SK-N-SH treated with all-trans-retinoic acid at 6 μM for 48 hours (cell line): ENCODE data around the gene CHRD.

Source experiments
- ATAC-seq: fragments of 200-7000 bp; cut with Tn5 transposase; 3 replicates; pipeline ENCODE4 v1.9.1; 2020; ENCODE audit warnings: mild to moderate bottlenecking, moderate library complexity
- ARNTL ChIP-seq: fragments of 450-650 bp; formaldehyde crosslinking; IDR thresholded peaks from 2 replicates; pipeline ENCODE4 v1.5.0; 2020; ENCODE audit warnings: low read depth, mild to moderate bottlenecking, moderate library complexity, borderline replicate concordance
- BACH2 ChIP-seq: fragments of 250-450 bp; sonication (Bioruptor Pico); IDR thresholded peaks from 2 replicates; pipeline ENCODE4 v1.9.0; 2021; ENCODE audit warnings: mild to moderate bottlenecking, borderline replicate concordance
- CREB5 ChIP-seq: fragments of 250-450 bp; sonication (Bioruptor Pico); IDR thresholded peaks from 2 replicates; pipeline ENCODE4 v1.5.1; 2020; ENCODE audit warnings: low read depth, mild to moderate bottlenecking, moderate library complexity
- ESRRG ChIP-seq: fragments of 250-450 bp; sonication (Bioruptor Pico); IDR thresholded peaks from 2 replicates; pipeline ENCODE4 v1.6.1; 2021; ENCODE audit warnings: mild to moderate bottlenecking
- GLIS3 ChIP-seq: fragments of 250-450 bp; sonication (Bioruptor Pico); IDR thresholded peaks from 2 replicates; pipeline ENCODE4 v1.5.0; 2020; ENCODE audit warnings: mild to moderate bottlenecking, moderate library complexity
- ISL1 ChIP-seq: fragments of 250-450 bp; sonication (Bioruptor Pico); IDR thresholded peaks from 2 replicates; pipeline ENCODE4 v2.1.2; 2022; ENCODE audit warnings: mild to moderate bottlenecking, moderate library complexity
- OSR1 ChIP-seq: fragments of 250-450 bp; sonication (Bioruptor Pico); IDR thresholded peaks from 2 replicates; pipeline ENCODE4 v1.8.0; 2022; ENCODE audit warnings: moderate library complexity, mild to moderate bottlenecking, inconsistent platforms
- POU6F1 ChIP-seq: fragments of 250-450 bp; sonication (Bioruptor Pico); IDR thresholded peaks from 2 replicates; pipeline ENCODE4 v1.8.0; 2021; ENCODE audit warnings: low read depth, mild to moderate bottlenecking, moderate library complexity, borderline replicate concordance
- SNAI2 ChIP-seq: fragments of 250-450 bp; sonication (Bioruptor Pico); IDR thresholded peaks from 2 replicates; pipeline ENCODE4 v1.5.0; 2020; ENCODE audit warnings: mild to moderate bottlenecking, moderate library complexity
- TCF4 ChIP-seq: fragments of 250-450 bp; sonication (Bioruptor Pico); IDR thresholded peaks from 2 replicates; pipeline ENCODE4 v1.8.0; 2021; ENCODE audit warnings: mild to moderate bottlenecking, moderate library complexity, borderline replicate concordance
- TSHZ2 ChIP-seq: fragments of 250-450 bp; sonication (Bioruptor Pico); IDR thresholded peaks from 2 replicates; pipeline ENCODE4 v1.5.0; 2020; ENCODE audit warnings: mild to moderate bottlenecking, moderate library complexity
- ZC3H10 ChIP-seq: fragments of 250-450 bp; sonication (Bioruptor Pico); IDR thresholded peaks from 2 replicates; pipeline ENCODE4 v1.5.1; 2021; ENCODE audit warnings: mild to moderate bottlenecking, moderate library complexity
- ZFP3 ChIP-seq: fragments of 250-450 bp; sonication (Bioruptor Pico); IDR thresholded peaks from 2 replicates; pipeline ENCODE4 v1.5.0; 2020; ENCODE audit warnings: mild to moderate bottlenecking, moderate library complexity
- ZFP30 ChIP-seq: fragments of 450-650 bp; formaldehyde crosslinking; IDR thresholded peaks from 2 replicates; pipeline ENCODE4 v1.5.0; 2022; ENCODE audit warnings: mild to moderate bottlenecking, moderate library complexity
- ZNF8 ChIP-seq: fragments of 450-650 bp; formaldehyde crosslinking; IDR thresholded peaks from 2 replicates; pipeline ENCODE4 v1.5.0; 2020; ENCODE audit warnings: mild to moderate bottlenecking, moderate library complexity
- TF ChIP-seq, protein P1 (sequence below): fragments of 250-450 bp; sonication (Bioruptor Pico); IDR thresholded peaks from 2 replicates; pipeline ENCODE4 v1.5.1; 2021; ENCODE audit warnings: mild to moderate bottlenecking, moderate library complexity
- TF ChIP-seq, protein P2 (sequence below): fragments of 250-450 bp; sonication (Bioruptor Pico); IDR thresholded peaks from 2 replicates; pipeline ENCODE4 v1.8.0; 2020; ENCODE audit warnings: mild to moderate bottlenecking, moderate library complexity, borderline replicate concordance

CHRD gene

GRCh38 chr3:184423561-184423960, 43.7 kb downstream of the CHRD start:
- TF ChIP-seq GLIS3 (CRISPR knock-in tag) (no peak), POU6F1 (CRISPR knock-in tag) (no peak), ESRRG (CRISPR knock-in tag) (no peak), TSHZ2 (no peak), ZNF8 (CRISPR knock-in tag) (no peak), SNAI2 (CRISPR knock-in tag) (no peak), ZFP3 (CRISPR knock-in tag) (no peak), ZFP30 (CRISPR knock-in tag) (no peak), BACH2 (CRISPR knock-in tag) (no peak)
- no peak for ATAC-seq

DNA sequence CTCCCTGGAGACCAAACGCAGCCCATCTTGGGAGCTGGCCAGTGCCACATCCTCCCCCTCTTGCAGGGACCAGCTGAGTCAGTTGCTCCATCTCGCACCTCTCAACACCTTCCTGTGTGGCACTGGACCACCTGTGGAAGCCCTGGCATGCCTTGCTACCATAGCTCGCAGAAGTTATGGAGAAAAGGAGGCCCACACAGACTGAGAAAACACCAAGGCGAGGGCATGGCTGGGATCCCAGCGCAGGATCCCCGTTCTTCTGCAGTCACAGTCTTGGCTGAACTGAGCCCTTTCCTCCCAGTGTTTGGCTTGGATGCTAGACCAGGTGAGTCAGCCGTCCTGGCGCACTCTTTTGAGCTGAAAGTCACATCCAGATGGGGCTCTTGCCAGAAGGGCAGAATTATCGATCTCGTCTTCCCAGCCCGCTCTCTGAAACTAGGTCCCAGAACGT, 46.9 kb downstream of the CHRD start:
- no peak for TF ChIP-seq ZNF8 (CRISPR knock-in tag)
- no peak for TF ChIP-seq SNAI2 (CRISPR knock-in tag)
- no peak for TF ChIP-seq TCF4 (CRISPR knock-in tag)
- TF ChIP-seq CREB5 (CRISPR knock-in tag): no peak
- no peak for TF ChIP-seq POU6F1 (CRISPR knock-in tag)
- no peak for TF ChIP-seq ZFP3 (CRISPR knock-in tag)
- TF ChIP-seq GLIS3 (CRISPR knock-in tag): no peak
- ATAC-seq: no peak

GRCh38 chr3:184428561-184429175, 48.8 kb downstream of the CHRD start:
- no peak for ATAC-seq
- TF ChIP-seq TCF4 (CRISPR knock-in tag): no peak
- no peak for TF ChIP-seq ZC3H10 (CRISPR knock-in tag)
- TF ChIP-seq ZFP3 (CRISPR knock-in tag): no peak
- TF ChIP-seq ARNTL (CRISPR knock-in tag): no peak
- no peak for TF ChIP-seq ESRRG (CRISPR knock-in tag)
- no peak for TF ChIP-seq OSR1 (CRISPR knock-in tag)
- TF ChIP-seq, protein P1, sequence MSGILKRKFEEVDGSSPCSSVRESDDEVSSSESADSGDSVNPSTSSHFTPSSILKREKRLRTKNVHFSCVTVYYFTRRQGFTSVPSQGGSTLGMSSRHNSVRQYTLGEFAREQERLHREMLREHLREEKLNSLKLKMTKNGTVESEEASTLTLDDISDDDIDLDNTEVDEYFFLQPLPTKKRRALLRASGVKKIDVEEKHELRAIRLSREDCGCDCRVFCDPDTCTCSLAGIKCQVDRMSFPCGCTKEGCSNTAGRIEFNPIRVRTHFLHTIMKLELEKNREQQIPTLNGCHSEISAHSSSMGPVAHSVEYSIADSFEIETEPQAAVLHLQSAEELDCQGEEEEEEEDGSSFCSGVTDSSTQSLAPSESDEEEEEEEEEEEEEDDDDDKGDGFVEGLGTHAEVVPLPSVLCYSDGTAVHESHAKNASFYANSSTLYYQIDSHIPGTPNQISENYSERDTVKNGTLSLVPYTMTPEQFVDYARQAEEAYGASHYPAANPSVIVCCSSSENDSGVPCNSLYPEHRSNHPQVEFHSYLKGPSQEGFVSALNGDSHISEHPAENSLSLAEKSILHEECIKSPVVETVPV (CRISPR knock-in tag): no peak

DNA sequence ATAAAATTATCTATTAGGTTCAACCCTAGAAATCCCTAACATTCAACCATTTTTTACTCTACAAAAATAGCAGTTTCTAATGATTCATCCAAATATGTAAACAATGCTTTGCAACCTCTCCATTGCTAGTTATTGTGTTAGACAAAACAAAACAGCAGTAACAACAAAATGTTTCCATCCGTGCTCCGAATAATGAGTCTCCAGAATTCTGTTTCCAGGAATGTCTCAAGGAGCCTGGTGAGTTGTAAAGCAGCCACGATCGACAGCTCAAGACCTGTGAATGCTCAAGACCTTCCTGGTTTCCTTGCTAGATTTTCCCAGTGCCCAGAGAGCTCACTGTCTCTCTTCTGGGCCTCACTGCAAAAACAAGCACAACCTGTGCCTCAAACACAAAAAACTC, 49.9 kb downstream of the CHRD start:
- no peak for ATAC-seq
- TF ChIP-seq ISL1 (CRISPR knock-in tag): no peak
- TF ChIP-seq ESRRG (CRISPR knock-in tag): no peak
- no peak for TF ChIP-seq GLIS3 (CRISPR knock-in tag)
- TF ChIP-seq, protein P2, sequence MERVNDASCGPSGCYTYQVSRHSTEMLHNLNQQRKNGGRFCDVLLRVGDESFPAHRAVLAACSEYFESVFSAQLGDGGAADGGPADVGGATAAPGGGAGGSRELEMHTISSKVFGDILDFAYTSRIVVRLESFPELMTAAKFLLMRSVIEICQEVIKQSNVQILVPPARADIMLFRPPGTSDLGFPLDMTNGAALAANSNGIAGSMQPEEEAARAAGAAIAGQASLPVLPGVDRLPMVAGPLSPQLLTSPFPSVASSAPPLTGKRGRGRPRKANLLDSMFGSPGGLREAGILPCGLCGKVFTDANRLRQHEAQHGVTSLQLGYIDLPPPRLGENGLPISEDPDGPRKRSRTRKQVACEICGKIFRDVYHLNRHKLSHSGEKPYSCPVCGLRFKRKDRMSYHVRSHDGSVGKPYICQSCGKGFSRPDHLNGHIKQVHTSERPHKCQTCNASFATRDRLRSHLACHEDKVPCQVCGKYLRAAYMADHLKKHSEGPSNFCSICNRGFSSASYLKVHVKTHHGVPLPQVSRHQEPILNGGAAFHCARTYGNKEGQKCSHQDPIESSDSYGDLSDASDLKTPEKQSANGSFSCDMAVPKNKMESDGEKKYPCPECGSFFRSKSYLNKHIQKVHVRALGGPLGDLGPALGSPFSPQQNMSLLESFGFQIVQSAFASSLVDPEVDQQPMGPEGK (CRISPR knock-in tag): no peak
- no peak for TF ChIP-seq OSR1 (CRISPR knock-in tag)
- no peak for TF ChIP-seq SNAI2 (CRISPR knock-in tag)
- TF ChIP-seq, protein P1 (CRISPR knock-in tag): no peak
- no peak for TF ChIP-seq ZFP3 (CRISPR knock-in tag)
